OCI-LY1 (cell line): ENCODE measurements around the gene ERAL1.

ENCODE experiments used
- H2AFZ ChIP-seq: fragments of 200-600 bp; sonication (generic), shearing (Covaris generic); 2 replicates; pipeline ENCODE4 v1.6.0; 2014; ENCODE audit warnings: antibody characterized with exemption, mild to moderate bottlenecking, low read length
- H3F3A ChIP-seq: fragments of 200-600 bp; sonication (generic), shearing (Covaris generic); 2 replicates; pipeline ENCODE4 v1.6.0; 2014; ENCODE audit warnings: mild to moderate bottlenecking, antibody characterized with exemption, low read length, moderate library complexity; ENCODE audit not compliant: insufficient read depth
- H3K27ac ChIP-seq: fragments of 200-600 bp; sonication (generic); 2 replicates; pipeline ENCODE4 v1.5.1; 2014; ENCODE audit warnings: low read length, mixed run types, mild to moderate bottlenecking, low read depth; ENCODE audit not compliant: poor library complexity, severe bottlenecking
- H3K27me3 ChIP-seq: fragments of 200-600 bp; sonication (generic); 2 replicates; pipeline ENCODE4 v1.6.0; 2014; ENCODE audit warnings: antibody characterized with exemption, mild to moderate bottlenecking, low read length, moderate library complexity; ENCODE audit not compliant: insufficient read depth
- H3K36me3 ChIP-seq: fragments of 200-600 bp; sonication (generic); 2 replicates; pipeline ENCODE4 v1.6.1; 2014; ENCODE audit warnings: mild to moderate bottlenecking, antibody characterized with exemption, low read length, moderate library complexity, mixed read lengths; ENCODE audit not compliant: insufficient read depth
- H3K4me1 ChIP-seq: fragments of 200-600 bp; sonication (generic); 2 replicates; pipeline ENCODE4 v1.5.1; 2014; ENCODE audit warnings: mild to moderate bottlenecking, low read length, moderate library complexity; ENCODE audit not compliant: insufficient read depth, severe bottlenecking
- H3K4me2 ChIP-seq: fragments of 200-600 bp; sonication (generic), shearing (Covaris generic); 2 replicates; pipeline ENCODE4 v1.6.1; 2014; ENCODE audit warnings: low read length
- H3K4me3 ChIP-seq: fragments of 200-600 bp; sonication (generic); 2 replicates; pipeline ENCODE4 v1.5.1; 2014; ENCODE audit warnings: low read length, low read depth, mild to moderate bottlenecking, mixed read lengths; ENCODE audit not compliant: poor library complexity, severe bottlenecking
- H3K79me2 ChIP-seq: fragments of 200-600 bp; shearing (Covaris generic); 2 replicates; pipeline ENCODE4 v1.6.1; 2016; ENCODE audit warnings: mixed run types, low read length, mixed read lengths; ENCODE audit not compliant: insufficient read depth
- H3K9ac ChIP-seq: fragments of 200-600 bp; sonication (generic), shearing (Covaris generic); 2 replicates; pipeline ENCODE4 v1.6.1; 2014; ENCODE audit warnings: mild to moderate bottlenecking, low read length, mixed read lengths
- H3K9me2 ChIP-seq: fragments of 200-600 bp; sonication (generic), shearing (Covaris generic); 2 replicates; pipeline ENCODE4 v1.6.1; 2014; ENCODE audit warnings: low read depth, mild to moderate bottlenecking, low read length, mixed read lengths
- H3K9me3 ChIP-seq: fragments of 200-600 bp; shearing (Covaris generic); 2 replicates; pipeline ENCODE4 v1.6.1; 2014; ENCODE audit warnings: low read length, mixed read lengths
- H4K20me1 ChIP-seq: fragments of 200-600 bp; sonication (generic), shearing (Covaris generic); 2 replicates; pipeline ENCODE4 v1.6.0; 2016; ENCODE audit warnings: mild to moderate bottlenecking, low read length; ENCODE audit not compliant: insufficient read depth
- CTCF ChIP-seq: fragments of 200-600 bp; sonication (generic), shearing (Covaris generic); IDR thresholded peaks from 2 replicates; pipeline ENCODE4 v1.5.1; 2017; ENCODE audit warnings: mild to moderate bottlenecking, antibody characterized with exemption, low read length, moderate library complexity, mixed read lengths
- EZH2 ChIP-seq: fragments of 200-600 bp; sonication (generic), shearing (Covaris generic); IDR thresholded peaks from 2 replicates; pipeline ENCODE4 v1.8.0; 2017; ENCODE audit warnings: borderline replicate concordance, mixed run types, mild to moderate bottlenecking, antibody characterized with exemption, low read length, moderate library complexity, mixed read lengths

ERAL1 gene

GRCh38 chr17:28867276-28867675, 12.5 kb downstream of the ERAL1 start:
- no peaks in the 10 kb centered on the region for H3K79me2 ChIP-seq
- H3K9me2 ChIP-seq, result no peaks in the 10 kb centered on the region
- no peaks in the 10 kb centered on the region for H3F3A ChIP-seq
- TF ChIP-seq CTCF, result no peak
- TF ChIP-seq EZH2, result no peak
- H3K9ac ChIP-seq, result no peak overlapping the region
- H3K4me1 ChIP-seq, result peaks cover 44% of the 10 kb centered on the region
- H3K4me3 ChIP-seq, result no peak overlapping the region
- peak overlapping the region; percentile 30 for H3K27ac ChIP-seq
- H3K36me3 ChIP-seq, result no peaks in the 10 kb centered on the region
- H3K27me3 ChIP-seq, result no peaks in the 10 kb centered on the region
- H4K20me1 ChIP-seq, result no peaks in the 10 kb centered on the region
- no peaks in the 10 kb centered on the region for H3K9me3 ChIP-seq
- no peak overlapping the region for H2AFZ ChIP-seq
- H3K4me2 ChIP-seq, result no peak overlapping the region

GRCh38 chr17:28871056-28871579, 16.3 kb downstream of the ERAL1 start:
- H3K9ac ChIP-seq, result peak overlapping the region; percentile 17; the same call in 1 of the 2 replicates
- no peaks in the 10 kb centered on the region for H3K9me2 ChIP-seq
- peak overlapping the region; percentile 2; the same call in 1 of the 2 replicates for H3K4me2 ChIP-seq
- no peak overlapping the region for H3K4me3 ChIP-seq
- H4K20me1 ChIP-seq, result no peaks in the 10 kb centered on the region
- peak overlapping the region; percentile 61 for H3K27ac ChIP-seq
- H3K36me3 ChIP-seq, result no peaks in the 10 kb centered on the region
- H2AFZ ChIP-seq, result peak overlapping the region; percentile 7
- no peaks in the 10 kb centered on the region for H3F3A ChIP-seq
- peaks cover 33% of the 10 kb centered on the region for H3K4me1 ChIP-seq
- TF ChIP-seq CTCF (no peak), EZH2 (no peak)
- no peaks in the 10 kb centered on the region for H3K27me3 ChIP-seq
- no peaks in the 10 kb centered on the region for H3K9me3 ChIP-seq
- no peaks in the 10 kb centered on the region for H3K79me2 ChIP-seq

- Histone ChIP-seq H2AFZ (no peak overlapping the region), H3K79me2 (no peaks in the 10 kb centered on the region), H3F3A (no peaks in the 10 kb centered on the region), H4K20me1 (no peaks in the 10 kb centered on the region), H3K4me3 (no peak overlapping the region), H3K27me3 (no peaks in the 10 kb centered on the region), H3K9me2 (no peaks in the 10 kb centered on the region), H3K9me3 (no peaks in the 10 kb centered on the region), H3K36me3 (peaks cover 10% of the 10 kb centered on the region; the same call in 1 of the 2 replicates), H3K4me1 (peaks cover 15% of the 10 kb centered on the region), H3K27ac (no peak overlapping the region), H3K9ac (no peak overlapping the region), H3K4me2 (no peak overlapping the region)
- TF ChIP-seq CTCF (no peak), EZH2 (no peak)
These were observed 19.0 kb downstream of the ERAL1 start for GRCh38 chr17:28873839-28874238.
